IMR-90 (cell line): ENCODE measurements around the gene CBLIF.
"Not testable (repeated sequence)": the region's sequence is repeated elsewhere in the genome, so short reads cannot be mapped to it uniquely, and the experiment has no call there.

Experiments used
- BHLHE40 ChIP-seq: fragments of 150-350 bp; IDR thresholded peaks from 2 replicates; pipeline ENCODE4 v1.6.1; 2016; ENCODE audit warnings: mild to moderate bottlenecking, low read depth, low read length
- CTCF ChIP-seq: conservative IDR thresholded peaks from 2 replicates; pipeline ENCODE4 v1.5.1; 2012; ENCODE audit warnings: mild to moderate bottlenecking, low read depth, low read length, improper control_type of control experiment
- POLR2A ChIP-seq: IDR thresholded peaks from 2 replicates; pipeline ENCODE4 v1.6.1; 2012; ENCODE audit warnings: mild to moderate bottlenecking, low read depth, low read length
- RAD21 ChIP-seq: IDR thresholded peaks from 2 replicates; pipeline ENCODE4 v1.6.1; 2012; ENCODE audit warnings: low read length, improper control_type of control experiment

DNA sequence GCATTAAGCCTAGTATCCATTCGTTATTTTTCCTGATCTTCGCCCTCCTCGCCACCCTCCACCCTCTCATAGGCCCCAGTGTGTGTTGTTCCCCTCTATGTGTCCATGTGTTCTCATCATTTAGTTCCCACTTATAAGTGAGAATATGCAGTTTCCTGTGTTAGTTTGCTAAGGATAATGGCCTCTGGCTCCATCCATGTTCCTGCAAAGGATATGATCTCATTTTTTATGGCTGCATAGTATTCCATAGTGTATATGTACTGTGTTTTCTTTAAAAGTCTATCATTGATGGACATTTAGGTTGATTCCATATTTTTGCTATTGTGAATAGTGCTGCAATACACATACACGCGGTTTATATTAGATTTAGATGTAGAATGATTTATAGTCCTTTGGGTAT, 6.1 kb upstream of the CBLIF start:
- not testable (repeated sequence) for TF ChIP-seq BHLHE40, CTCF, POLR2A, RAD21
